Bronchial epithelial cell (primary cell): Measurements from ENCODE around the gene MYO7A. TPM values are rescaled to one million over a fixed set of nuclear protein-coding genes. Genes with fewer than 3 reads are reported as not detected.

Experiments used
- DNase-seq: peaks from one replicate; pipeline ENCODE4 v3.0.0-alpha.2; 2010; ENCODE audit warnings: low read depth
- FAIRE-seq: peaks from 2 replicates; lab custom pipeline; 2011; peaks lifted over from hg19 to GRCh38; lab: Jason Lieb, UNC
- H3K27me3 ChIP-seq: 2 replicates; pipeline ENCODE4 v1.5.1; 2011; ENCODE audit warnings: low read length; ENCODE audit not compliant: control insufficient read depth, insufficient read depth
- H3K36me3 ChIP-seq: 2 replicates; pipeline ENCODE4 v1.5.1; 2011; ENCODE audit warnings: low read length; ENCODE audit not compliant: control insufficient read depth, insufficient read depth
- H3K4me3 ChIP-seq: 2 replicates; pipeline ENCODE4 v1.5.1; 2011; ENCODE audit warnings: mild to moderate bottlenecking, low read depth, low read length, control low read depth
- total RNA-seq: library from RNA; depleted of rRNA; stranded (reverse); fragments of >200 nt; gene quantifications from 2 replicates; pipeline ENCODE4 v1.2.1, GENCODE V29; 2014
- TF ChIP-seq, protein P1 (sequence below): IDR thresholded peaks from 2 replicates; pipeline ENCODE4 v1.5.1; 2011; ENCODE audit warnings: mild to moderate bottlenecking, moderate library complexity, low read length, control low read depth, inconsistent platforms; ENCODE audit not compliant: insufficient read depth, severe bottlenecking

Gene MYO7A
- total RNA-seq, 1 donor from 2014 or later: under 0.01 TPM

DNA sequence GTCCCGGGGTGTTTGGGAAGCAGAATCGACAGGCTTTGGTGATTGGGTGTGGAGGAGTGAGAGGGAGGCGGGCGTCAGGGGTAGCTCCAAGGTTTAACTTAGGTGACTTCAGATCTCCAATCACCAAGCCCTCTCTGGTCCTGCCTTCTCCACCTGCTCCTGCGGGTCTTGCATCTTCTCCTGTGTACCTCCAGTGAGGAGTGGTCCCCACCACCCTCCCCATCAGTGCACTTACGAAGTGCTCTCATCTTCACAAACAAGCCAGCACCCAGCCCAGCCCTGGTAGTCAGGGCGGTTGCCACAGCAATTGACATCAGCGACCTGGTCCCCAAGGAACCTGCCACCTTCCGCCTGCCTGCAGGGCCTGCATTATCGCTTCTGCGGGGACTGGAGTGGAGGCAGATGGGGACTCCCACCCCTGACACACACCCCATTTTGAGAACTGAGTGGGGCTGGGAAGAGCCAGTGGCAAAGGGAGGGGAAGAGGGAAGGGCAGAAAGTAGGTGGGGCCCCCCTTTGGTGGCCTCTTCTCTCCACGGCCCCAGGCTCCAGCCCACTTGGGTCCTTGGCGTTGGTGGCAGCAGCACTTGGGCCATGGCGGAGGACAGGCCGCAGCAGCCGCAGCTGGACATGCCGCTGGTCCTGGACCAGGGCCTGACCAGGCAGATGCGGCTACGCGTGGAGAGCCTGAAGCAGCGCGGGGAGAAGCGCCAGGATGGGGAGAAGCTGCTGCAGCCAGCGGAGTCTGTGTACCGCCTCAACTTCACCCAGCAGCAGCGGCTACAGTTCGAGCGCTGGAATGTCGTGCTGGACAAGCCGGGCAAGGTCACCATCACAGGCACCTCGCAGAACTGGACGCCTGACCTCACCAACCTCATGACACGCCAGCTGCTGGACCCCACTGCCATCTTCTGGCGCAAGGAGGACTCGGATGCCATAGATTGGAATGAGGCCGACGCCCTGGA is 25.5 kb upstream of the MYO7A start, which contains the start of gene OMP:
Gene OMP (plus strand): TSS at position 595 of the 965 bp plus-strand sequence. CDS start 0 bp downstream, at position 595.
- TF ChIP-seq, protein P1, sequence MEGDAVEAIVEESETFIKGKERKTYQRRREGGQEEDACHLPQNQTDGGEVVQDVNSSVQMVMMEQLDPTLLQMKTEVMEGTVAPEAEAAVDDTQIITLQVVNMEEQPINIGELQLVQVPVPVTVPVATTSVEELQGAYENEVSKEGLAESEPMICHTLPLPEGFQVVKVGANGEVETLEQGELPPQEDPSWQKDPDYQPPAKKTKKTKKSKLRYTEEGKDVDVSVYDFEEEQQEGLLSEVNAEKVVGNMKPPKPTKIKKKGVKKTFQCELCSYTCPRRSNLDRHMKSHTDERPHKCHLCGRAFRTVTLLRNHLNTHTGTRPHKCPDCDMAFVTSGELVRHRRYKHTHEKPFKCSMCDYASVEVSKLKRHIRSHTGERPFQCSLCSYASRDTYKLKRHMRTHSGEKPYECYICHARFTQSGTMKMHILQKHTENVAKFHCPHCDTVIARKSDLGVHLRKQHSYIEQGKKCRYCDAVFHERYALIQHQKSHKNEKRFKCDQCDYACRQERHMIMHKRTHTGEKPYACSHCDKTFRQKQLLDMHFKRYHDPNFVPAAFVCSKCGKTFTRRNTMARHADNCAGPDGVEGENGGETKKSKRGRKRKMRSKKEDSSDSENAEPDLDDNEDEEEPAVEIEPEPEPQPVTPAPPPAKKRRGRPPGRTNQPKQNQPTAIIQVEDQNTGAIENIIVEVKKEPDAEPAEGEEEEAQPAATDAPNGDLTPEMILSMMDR: no peak
- no peak for DNase-seq
- H3K36me3 ChIP-seq: no peaks in the 10 kb centered on the region
- H3K27me3 ChIP-seq: no peaks in the 10 kb centered on the region
- FAIRE-seq: no peak
- no peak within 1 kb of the TSS for H3K4me3 ChIP-seq

DNA sequence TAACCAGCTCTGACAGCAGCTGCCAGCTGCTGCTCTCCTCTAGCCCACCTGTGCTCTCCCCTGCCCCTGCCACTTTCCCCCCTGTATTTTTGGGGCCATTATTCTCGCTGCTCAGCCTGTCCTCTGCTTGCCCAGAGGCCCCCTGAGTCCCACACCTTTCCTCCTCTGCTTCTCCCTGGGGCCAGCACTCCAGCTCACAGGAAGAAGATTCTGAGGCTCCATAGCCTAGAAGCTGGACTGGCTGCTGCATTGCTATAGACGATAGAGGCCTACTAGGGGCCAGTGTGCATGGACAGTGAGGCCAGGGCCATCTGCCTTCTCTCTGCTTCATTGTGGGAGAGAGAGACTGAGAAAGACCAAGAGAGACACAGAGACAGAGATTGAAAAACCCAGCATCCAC is 24.7 kb upstream of the MYO7A start:
- Histone ChIP-seq H3K36me3 (no peaks in the 10 kb centered on the region), H3K4me3 (no peak overlapping the region), H3K27me3 (no peaks in the 10 kb centered on the region)
- TF ChIP-seq, protein P1: no peak
- DNase-seq (no peak), FAIRE-seq (peak; percentile 47)

DNA sequence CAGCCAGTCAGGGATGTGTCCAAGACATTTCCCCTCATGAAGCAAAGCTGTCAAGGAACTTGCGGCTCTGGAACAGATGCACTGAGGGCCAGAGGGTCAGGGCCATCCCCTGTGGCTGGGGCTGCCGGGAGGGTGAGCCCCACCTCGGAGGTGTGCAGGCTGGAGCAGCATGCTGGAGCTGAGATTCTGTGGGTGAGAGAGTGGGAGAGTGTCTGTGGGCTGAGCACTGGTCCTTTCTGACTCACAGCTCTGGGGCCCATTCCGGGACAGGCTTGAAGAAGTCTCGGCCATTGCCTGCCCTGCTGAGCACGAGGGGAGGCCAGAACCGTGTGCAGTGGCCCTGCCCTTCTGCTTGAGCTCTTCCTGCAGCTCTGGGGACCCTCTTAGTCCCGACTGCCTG is 23.3 kb upstream of the MYO7A start:
- Histone ChIP-seq H3K4me3 (no peak overlapping the region), H3K27me3 (no peaks in the 10 kb centered on the region), H3K36me3 (no peaks in the 10 kb centered on the region)
- DNase-seq (no peak), FAIRE-seq (no peak)
- TF ChIP-seq, protein P1: no peak

DNA sequence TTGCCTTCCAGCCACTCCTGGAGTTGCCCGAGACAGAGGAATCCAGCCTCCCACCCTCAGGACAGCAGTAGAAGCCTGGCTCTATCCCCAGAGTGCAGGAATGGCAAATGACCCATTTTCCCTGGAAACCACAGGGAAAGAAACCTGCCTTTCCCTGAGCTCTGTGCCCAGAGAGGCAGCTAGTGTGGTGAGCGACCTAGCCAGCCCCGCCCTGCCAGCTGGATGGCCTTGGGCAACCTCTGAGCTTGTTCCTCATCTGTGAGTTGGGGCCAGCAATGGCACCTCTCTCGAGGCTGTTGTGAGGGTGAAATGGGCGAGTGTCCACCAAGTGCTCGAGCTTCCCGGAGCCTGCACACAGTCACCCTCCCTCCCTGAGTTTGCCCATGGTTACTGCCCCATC is 21.7 kb upstream of the MYO7A start:
- no peak for FAIRE-seq

DNA sequence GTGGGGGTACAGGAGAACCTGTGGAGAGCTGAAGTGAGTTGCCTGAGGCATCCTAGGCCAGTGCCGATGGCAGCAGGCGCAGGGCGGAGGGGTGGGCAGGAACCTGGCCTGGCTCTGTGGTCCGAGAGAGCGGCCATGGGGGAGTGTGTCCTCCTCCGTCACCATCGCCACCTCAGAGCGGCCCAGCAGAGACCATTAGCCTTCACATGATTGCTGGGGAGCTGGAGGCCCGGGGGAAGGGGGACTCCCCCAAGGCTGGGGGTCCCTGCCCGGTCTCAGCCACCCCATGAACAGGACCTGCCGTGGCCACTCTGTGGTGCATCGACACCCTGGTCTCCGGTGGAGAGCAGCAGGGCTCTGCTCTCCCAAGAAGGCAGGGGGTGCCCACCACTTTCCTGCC is 21.3 kb upstream of the MYO7A start:
- Histone ChIP-seq H3K27me3 (no peaks in the 10 kb centered on the region), H3K4me3 (no peak overlapping the region), H3K36me3 (no peaks in the 10 kb centered on the region)
- no peak for DNase-seq
- TF ChIP-seq, protein P1: no peak
- no peak for FAIRE-seq

More for the DNA sequence above, 21.7 kb upstream of the MYO7A start:
- no peaks in the 10 kb centered on the region for H3K36me3 ChIP-seq
- H3K27me3 ChIP-seq: no peaks in the 10 kb centered on the region
- H3K4me3 ChIP-seq: no peak overlapping the region
- no peak for DNase-seq
- TF ChIP-seq, protein P1: no peak
